GM19395 (cell line): ENCODE measurements around the gene AK4.

ENCODE experiments used
- ATAC-seq: cut with Tn5 transposase; IDR thresholded peaks from one replicate; pipeline ENCODE4 v1.9.1; 2021; ENCODE audit warnings: mild to moderate bottlenecking, moderate library complexity; ENCODE audit not compliant: unreplicated experiment

Gene AK4

DNA sequence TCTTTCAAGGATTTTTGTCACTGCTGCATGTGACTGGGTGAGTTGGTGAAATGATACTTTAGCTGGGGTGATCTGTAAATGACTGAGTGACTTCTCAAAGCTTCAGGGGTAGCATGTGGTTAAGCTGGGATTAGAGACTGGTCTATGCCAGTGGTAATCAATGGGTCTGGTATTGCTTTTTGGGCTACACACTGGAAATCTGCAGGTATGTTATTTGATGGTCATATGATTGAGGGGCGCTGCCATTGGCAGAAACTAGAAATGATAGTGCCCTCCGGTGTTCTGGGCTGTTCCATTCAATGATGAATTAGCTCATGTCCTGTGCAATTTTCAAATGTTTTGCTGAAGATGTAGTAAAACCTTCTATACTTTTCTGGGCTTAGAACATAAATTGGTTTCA, 121.6 kb downstream of the AK4 start:
- no peak for ATAC-seq

DNA sequence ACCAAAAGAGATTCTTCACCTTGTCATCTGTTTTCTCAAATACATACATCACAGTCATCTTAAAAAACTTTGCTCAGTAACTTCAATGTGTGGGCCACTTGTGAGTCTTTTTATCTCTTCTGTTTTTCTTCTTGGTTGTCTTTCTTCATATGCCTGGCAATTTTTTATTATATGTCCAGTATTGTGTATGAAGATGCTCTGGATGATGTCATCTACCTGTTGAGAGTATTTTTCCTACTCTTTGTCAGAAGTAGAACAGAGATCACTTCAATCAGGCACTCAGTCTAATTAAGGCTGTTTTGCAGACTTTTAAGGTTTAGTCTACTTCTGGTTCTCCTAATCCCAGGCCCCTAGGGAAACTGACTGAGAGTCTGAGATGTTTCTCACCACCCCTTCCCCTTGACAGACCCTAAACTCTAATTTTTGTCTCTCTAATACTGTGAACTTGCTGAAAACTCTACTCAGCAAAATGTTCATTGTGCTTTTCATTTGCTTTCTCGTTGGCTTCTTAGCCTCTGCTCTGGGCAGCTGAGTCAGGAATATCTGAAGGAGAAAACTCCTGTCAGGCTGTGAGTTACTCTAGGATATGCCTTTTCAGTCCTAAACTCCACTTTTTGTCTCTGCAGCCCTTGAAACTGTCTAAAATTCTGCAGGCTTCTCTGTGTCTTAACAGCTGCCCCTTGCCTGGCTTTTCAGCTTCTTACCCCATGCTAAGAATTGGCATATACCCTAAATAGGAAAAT, 128.4 kb downstream of the AK4 start:
- no peak for ATAC-seq

GRCh38 chr1:65277605-65278347, 129.8 kb downstream of the AK4 start:
- ATAC-seq = no peak

DNA sequence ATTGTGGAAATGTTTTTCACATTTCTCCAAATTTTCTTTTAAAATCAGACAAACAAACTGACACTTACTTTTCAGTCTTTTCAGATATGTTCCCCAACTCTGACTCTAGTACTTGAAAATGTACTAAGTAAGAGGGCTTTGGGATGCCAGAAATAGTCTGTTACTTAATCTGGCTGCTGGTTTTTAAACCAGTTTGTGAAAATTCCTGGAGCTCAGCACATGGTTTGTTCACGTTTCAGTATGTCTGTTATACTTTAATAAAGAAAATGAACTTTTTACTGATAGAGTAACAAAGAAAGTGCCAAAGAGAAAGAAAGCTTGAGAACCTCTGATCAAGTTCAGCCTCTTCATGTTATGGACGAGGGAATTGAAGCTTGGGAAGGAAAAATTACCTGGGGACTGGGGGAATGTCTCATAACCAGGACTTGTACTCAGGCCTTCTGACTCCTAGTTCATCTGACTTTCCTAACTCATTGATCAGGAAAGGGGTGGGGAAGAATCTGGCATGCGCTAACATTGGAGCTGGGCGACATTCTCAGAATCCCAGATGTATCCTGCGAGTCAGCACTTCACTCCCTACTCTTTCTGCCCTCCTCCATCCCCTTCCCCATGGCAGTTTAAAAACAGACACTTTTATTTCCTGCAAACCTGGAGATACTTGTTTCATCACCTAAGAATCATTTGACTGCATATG, 130.5 kb downstream of the AK4 start:
- no peak for ATAC-seq

DNA sequence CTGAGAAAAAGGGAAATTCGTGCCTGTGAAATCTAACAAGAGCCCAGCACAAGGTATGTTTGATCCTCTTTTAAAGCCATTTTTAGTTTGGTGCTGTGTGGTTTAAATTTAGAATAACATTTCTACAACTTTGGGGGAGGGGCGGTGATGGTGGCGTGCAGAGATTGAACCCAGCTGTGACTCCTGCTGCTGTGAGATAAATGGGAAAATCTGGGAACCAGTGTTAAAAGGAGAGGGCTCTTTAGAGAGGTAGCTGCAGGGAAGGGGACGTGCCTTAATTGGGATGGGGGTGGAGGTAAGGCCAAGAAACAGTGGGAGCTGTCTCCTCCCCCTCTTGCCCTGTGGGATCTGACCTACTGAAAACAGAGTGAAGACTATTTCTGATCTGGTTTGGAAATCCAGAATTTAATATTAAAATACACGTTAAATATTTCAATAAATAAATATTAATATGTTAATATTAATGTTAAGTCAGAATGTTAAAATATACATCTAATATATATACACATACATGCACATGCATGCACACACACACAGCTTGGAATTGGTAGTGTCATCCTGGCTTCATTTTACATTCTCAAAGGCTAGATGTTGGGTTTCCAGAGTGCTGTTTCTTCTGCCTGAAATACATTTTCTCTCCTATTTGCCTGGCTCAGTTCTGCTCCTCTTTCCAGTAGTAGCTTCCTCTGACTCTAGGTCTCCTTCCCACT, 131.2 kb downstream of the AK4 start:
- no peak for ATAC-seq
